Fibroblast of skin of scalp (primary cell): ENCODE data around the gene LILRB3.
"Not testable (repeated sequence)": the region's sequence is repeated elsewhere in the genome, so short reads cannot be mapped to it uniquely, and the experiment has no call there.

ENCODE experiments used
- DNase-seq: peaks from one replicate; pipeline ENCODE4 v3.0.0-alpha.2; 2013

Gene LILRB3

DNA sequence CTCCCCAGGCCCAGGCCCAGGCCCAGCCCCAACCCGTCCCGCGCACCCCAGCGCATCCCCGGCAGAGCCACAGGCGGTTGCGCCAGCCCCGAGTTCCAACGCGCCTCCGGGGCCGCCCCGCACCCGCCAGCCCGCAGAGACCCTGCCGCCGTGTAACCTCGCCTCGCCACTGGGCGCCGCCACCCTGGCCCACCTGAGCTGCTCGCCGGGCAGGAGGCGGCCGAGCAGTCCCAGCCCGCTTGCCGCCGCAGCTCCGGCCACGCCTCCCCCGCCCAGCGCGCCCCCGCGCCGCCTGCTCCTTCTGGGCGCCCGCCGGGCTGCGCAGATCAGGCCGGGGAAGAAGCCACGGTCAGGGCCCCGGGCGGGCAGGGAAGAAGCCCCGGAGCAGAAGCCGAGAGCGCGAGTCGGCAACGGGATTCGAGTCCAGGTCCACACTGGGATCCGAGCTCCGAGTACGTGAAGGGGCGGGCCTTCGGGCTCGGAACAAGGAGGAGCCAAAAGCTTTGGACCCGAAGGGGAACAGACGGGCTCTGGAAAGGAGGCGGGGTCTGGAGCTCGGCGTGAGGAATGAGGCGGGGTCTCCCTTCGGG, 33.6 kb downstream of the LILRB3 start, which contains the start of gene MBOAT7:
TSS of gene MBOAT7 (minus strand) at position 436 of the 590 bp plus-strand sequence. CDS start 1,072 bp downstream, outside the sequence.
- DNase-seq: no peak

DNA sequence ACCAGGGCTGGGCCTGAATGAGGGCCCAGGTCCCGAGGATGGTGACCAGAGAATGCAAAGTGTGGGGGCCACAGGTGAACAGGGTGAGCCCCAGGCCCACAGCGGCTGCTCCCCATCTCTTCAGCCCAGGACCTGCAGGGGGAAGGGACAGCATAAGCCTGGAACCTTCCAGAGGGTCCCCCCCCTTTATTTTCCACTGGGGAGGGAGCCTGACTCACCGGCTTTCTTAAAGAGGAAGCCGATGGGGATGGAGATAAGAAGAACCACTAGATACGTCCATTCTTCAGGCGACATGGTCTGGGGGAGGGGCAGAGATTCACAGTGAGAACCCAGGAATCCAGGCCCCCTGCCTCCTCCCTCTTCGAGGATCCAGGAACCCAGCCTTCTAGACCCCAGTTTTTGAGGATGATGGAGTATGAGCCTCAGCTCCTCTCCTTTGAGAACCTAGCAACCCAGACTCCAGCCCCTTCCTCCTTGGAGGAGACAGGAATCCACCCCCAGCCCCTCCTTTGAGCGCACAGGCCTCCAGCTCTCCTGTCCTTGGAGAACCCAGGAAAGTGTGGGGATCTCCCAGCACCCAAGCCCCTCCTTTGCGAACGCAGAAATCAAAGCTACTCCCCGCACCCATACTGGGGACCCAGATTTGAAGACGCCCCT, 34.5 kb downstream of the LILRB3 start:
- peak; percentile 33 for DNase-seq

DNA sequence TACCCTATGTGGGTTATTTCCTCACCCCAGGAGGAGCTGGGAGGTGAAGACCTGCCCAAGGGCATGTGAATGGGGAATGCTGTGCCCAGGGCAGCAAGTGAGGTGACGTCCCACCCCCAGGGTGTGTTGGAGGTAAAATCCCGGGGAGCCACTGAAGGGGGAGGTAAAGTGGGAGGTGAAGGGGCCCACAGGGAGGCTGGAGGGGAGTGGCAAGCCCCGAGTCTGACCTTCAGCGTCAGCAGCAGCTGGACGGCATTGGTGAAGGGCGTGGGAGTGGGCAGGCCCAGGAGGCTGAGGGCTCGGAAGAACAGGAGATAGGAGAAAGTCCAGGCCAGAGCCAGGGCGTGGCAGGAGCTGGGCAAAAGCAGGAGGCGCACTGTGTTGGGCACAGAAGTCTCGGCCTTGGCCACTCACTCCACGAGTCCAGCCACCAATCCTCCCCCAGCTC, 35.8 kb downstream of the LILRB3 start:
- DNase-seq: no peak

DNA sequence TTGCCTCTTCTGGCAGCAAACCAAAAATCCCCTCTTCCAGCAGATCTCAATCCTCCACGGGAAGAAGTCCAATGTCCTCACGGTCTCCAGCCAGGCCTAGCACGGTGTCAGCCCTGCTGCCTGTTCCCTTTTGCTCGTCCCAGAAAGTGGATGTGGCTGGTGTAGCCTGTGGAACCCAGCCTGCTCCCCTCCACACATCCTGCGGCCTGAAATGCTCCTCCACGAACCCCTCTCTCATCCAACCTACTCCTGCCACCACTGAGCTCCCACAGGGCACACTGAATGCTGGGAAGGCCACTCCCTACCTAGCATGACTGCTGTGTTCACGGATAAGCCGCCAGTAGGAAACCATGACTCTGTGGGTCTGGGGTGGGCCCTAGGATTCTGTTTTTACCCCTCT, 36.5 kb downstream of the LILRB3 start:
- DNase-seq: no peak

DNA sequence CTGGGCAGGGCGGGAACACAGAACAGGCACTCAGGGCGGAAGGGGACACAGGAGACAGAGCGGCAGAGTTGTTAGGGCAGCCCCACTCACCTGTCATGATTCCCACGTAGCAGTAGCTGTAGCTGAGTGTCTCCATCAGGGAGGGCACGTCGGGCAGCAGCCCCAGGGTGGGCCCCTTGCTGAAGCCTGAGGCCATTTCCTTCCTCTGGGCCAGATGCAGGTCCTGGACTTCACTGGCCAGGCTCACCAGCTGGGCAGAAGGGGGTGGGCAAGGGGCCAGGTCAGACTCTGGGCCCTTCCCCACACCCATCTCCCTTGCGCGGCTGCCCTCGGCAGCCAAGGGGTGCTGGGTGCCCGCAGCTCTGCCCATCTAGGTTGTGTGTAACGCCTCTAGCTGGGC, 39.4 kb downstream of the LILRB3 start:
- no peak for DNase-seq

DNA sequence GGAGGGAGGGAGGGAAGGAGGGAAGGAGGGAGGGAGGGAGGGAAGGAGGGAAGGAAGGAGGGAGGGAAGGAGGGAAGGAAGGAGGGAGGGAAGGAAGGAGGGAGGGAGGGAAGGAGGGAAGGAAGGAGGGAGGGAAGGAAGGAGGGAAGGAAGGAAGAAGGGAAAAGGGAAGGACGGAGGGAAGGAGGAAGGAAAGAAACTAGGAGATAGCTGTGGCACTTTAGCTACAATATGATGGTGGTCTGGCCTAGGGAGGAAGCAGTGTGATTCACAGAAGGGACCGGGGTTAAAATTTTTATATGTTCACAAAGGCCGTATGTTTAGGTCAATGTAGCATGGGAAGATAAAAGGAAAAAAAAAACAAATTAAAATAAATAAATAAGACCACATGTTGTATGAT, 40.9 kb downstream of the LILRB3 start:
- DNase-seq: not testable (repeated sequence)

DNA sequence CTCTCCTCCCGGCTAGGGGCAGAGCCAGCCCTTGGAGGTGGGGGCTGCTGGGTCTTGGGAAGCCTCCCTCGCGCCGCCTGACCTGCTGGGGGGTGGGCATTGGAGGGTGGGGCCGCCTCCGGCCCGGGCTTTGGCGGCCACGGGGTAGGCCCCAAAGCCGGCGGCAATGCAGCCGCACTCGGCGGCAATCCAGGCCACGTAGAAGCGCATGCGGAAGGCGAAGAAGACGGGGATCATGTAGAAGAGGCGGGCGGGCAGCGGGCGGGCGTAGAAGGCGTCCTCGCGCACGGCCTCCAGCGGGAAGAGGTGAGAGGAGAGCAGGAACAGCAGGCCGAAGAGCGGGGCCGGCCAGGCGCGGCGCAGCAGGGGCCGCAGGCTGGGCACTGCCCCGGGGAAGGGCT, 42.1 kb downstream of the LILRB3 start:
- no peak for DNase-seq

DNA sequence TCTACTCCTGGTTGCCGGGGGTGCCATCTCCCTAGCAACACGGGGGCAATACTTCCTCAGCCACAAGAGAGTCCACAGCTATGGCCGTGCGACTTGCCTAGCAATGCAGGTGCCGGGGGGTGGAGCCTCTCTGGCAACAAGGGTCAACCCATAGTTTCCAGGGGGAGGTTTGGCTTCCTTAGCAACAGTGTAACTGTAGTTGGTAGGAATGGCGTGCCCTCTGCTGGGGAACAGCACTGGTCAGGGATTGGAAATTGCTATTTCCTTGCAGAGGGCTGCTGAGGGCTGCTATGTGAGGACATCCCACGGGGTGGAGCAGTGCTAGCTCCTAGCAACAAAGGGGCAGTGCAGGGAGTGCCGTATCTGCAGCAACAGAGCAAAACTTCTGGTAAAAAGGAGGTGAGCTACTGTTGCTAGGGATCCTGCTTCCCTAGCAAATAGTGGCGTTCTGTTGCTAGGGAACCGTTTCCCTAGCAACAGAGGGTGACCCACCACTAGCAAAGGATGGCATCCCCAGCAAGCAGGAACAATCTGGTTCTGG, 42.8 kb downstream of the LILRB3 start:
- DNase-seq: peak; percentile 47

DNA sequence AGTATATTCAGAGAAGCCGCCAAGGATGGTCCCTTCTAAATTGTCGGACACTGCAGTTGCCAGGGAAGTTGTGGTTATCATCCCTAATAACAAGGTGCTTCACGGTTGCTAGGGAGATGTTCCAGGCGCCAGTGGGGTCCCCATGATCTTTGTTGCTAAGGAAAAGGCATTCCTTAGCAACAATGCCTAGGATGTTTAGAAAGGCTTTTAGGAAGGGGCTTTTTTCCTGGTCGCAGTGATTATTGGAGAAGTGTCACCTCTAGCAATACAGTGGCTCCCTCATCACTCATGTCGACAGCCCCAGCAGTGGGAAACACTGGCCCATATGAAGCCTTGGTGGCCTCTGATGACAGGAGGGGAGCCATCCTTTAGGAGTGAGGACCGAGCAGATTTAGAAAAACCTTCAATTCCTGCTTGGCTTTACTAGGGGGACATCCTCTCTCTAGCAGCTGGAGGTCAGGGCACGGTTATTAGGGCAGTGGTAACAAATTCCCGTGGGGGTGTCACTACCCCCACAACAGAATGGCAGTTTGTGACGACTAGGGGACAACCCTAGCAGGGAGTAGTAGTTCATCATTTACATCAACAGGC, 43.5 kb downstream of the LILRB3 start:
- no peak for DNase-seq

DNA sequence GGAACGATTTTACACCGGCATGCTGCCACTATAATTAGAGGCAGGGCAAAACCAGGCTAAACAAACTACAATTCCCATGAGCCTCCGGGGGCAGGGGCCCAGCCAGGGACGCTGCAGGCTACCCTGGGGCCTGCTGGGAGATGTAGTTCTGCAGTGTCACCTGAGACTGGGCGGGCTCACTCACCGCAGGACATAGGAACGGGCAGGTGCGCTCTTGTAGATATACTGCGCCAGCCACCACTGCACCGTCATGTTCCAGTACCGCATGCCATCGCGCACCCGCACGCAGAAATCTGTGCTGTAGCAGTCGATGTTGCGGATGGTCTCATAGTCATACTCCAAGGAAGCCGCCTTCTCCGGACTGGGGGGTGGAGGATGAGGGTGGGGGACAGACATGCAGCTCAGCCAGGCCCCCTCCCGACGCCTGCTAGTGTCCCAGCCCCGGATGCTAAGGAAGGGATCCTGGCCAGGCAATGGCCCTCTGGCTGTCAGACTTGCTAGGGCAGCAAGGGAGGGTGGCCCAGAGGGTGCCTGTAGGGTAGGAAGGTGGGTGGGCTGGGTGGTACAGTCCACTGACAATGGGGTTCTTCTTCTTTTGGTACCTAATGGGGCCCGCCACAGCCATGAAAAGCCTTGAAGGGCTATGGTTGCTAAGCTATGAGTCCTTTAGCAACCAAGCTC, 44.1 kb downstream of the LILRB3 start:
- DNase-seq: no peak

DNA sequence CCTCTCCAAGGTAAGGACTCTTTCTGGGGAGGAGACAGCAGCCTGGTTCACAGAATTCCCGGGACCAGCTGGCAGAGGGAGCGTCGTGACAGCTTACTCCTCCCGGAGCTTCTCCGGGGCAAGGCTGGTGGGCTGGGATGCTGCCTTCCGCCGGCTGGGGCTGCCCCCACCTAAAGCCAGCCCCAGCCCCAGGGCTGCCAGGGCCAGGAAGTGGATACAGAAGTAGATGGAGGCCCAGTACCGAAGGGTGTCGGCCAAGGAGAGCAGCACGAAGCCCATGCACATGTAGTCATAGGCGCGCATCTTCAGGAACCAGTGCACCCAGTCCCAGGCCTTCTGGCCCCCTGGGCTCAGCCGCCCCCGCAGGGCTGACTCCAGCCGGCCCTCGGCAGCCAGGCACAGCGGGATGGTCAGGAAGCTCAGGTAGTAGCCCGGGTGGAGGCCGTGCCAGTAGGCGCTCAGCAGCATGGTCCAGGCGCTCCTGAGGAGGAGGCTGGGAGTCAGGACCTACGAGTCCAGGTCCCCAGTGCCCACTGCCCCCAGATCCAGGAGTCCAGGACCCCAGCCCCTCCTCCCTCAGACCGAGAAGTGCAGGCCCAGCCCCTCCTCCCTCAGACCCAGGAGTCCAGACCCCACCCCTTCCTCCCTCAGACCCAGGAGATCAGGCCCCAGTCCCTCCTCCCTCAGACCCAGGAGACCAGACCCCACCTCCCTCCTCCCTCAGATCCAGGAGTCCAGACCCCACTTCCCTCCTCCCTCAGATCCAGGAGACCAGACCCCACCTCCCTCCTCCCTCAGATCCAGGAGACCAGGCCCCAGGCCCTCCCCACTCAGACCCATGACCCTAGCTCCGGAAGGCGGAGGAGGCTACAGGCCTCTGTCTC, 48.6 kb downstream of the LILRB3 start:
- no peak for DNase-seq

DNA sequence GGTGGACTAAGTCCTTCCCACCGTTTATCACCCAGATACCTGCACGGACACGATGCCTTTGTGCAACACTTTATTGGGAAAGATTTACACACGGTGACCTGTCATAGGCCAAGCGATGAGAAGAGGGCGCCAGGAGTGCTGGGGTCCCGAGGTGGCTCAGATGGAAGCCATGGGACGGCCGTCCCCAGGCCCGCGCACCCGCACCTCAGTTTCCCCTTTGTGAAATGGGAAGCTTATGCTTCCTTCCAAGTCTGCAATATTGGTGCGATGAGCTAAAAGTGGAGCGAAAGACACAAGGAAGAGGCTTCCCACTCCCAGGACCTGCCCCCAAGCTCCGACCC, 49.5 kb downstream of the LILRB3 start:
- DNase-seq: no peak

DNA sequence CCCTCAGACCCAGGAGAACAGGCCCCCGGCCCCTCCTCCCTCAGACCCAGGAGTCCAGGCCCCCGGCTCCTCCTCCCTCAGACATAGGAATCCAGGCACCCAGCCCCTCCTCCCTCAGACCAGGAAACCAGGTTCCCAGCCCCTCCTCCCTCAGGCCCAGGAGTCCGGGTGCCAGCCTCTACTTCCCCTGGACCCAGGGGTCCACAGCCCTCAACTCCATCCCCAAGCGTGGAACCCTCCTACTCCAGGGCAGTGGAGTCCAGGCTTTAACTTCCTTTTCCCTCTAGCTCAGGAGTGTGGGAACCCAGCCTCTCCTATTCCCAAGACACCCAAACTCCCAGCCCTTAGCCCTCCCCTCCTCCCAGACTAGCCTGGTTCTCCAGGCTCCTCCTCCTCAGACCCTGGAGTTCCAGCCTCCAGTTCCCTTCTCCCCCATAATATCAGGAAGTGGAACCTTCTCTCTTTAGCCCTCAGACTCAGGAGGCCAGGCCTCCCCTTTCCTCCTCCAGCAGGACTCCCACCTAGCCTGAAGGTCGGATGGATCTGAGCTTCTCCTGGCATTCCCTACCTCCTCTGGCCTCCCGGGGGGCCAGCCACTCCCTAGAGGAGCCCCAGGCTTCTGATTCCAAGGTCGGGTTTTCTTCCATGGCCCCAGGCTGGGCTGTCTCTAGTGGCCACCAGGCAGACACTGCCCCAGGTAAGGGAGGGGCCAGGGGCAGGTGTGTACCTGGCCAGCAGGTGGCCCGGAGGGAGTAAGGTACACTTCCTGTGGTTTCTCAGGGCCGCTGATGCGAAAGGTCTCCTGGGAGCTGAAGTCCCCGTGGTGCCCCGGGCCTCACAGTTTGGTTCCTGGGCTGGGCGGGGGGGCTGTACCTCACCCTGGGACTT, 50.1 kb downstream of the LILRB3 start, which contains the start of gene TMC4:
TSS of gene TMC4 (minus strand) at position 690 of the 888 bp plus-strand sequence. CDS start at position 647, 43 bp downstream.
- DNase-seq: peak; percentile 57

DNA sequence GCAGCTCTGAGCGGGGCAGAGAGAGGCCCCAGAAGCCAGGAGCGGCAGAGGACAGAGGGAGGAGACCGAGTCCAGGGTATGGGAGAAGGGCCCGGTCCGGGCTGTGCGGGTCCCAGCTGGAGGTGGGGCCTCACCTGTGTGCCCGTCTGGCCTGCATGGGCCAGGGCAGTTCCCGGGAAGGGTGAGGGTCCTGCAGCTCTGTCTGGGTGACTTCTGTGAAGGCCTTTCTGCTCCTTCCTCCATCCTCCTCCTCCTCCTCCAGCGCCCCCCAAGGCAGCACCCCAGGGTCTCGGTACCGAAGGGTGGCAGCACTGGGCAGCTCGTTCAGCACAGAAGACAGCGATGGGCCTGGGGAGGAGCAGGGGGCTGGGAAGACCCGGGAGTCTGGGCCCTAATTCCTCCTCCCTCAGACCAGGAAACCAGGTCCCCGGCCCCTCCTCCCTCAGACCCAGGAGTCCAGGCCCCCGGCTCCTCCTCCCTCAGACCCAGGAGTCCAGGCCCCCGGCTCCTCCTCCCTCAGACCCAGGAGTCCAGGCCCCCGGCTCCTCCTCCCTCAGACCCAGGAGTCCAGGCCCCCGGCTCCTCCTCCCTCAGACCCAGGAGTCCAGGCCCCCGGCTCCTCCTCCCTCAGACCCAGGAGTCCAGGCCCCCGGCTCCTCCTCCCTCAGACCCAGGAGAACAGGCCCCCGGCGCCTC, 50.9 kb downstream of the LILRB3 start:
- not testable (repeated sequence) for DNase-seq

DNA sequence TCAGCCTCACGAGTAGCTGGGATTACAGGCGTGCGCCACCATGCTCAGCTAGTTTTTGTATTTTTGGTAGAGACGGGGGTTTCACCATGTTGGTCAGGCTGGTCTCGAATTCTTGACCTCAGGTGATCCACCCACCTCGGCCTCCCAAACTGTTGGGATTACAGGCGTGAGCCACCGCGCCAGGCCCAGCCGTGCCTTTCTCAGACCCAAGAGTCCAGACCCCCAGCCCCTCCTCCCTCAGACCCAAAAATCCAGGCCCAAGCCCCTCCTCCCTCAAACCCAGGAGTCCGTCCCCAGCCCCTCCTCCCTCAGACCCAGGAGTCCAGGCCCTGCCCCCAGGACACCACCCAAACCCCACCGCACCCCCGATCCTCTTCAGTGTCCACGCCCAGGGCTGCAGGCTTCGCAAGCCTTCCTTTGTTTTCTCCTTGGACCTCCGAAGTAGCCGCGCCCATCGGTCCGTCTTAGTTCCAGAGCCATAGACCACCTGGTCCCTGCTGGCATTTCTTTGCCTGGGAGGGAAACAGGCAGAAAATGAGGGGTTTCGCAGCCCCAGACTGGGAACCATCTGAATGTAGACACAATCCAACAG, 53.6 kb downstream of the LILRB3 start:
- DNase-seq: no peak

DNA sequence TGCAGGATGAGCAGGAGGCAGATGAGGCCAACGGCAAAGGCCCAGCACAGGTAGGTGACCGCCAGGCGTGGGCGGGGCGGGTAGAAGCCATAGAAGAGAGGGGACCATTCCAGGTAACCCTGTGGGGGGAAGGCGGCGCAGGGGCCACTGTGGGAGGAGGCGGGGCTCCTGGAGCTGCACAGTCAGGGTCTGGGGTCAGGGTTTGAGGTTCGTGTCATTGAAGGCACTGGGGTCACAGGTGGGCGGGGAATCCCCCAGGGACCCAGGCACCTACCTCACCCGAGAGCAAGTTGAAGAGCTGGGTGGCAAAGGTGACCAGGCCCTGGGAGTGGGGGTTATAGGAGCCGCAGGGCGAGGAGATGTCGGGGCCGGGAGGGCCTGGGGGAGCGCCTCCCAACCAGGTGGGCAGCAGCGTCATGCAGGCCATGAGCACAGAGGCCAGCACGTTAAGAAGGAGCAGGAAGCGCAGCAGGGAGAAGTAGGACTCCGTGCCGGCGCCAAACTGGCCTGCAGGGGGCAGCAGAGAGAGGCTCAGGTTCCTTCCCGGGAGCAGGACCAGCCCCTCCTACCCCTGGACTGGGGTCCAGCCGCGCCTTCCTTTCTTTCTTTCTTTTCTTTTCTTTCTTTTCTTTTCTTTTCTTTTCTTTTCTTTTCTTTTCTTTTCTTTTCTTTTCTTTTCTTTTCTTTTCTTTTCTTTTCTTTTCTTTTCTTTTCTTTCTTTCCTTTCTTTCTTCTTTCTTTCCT, 54.5 kb downstream of the LILRB3 start:
- DNase-seq: peak; percentile 82
